ENCODE measurements around the gene KCNH6. TPM values are rescaled to one million over a fixed set of nuclear protein-coding genes. Genes with fewer than 3 reads are reported as not detected.

The KCNH6 gene
- total and polyA plus RNA-seq, 8 donors: 0.41 to 1.5 (median 0.84) TPM

- DNase-seq (peak in 1 of 4 donors; percentile 40), ATAC-seq (peak; percentile 12)
- no peaks in the 10 kb centered on the region for H3K36me3 ChIP-seq
- H3K9me3 ChIP-seq: no peaks in the 10 kb centered on the region
- intact Hi-C loops (cut with DNase I): no loop called here
- H3K4me3 ChIP-seq: no peak overlapping the region
- no peaks in the 10 kb centered on the region for H3K27me3 ChIP-seq
- H3K27ac ChIP-seq: no peak overlapping the region
- TF ChIP-seq, protein P1, sequence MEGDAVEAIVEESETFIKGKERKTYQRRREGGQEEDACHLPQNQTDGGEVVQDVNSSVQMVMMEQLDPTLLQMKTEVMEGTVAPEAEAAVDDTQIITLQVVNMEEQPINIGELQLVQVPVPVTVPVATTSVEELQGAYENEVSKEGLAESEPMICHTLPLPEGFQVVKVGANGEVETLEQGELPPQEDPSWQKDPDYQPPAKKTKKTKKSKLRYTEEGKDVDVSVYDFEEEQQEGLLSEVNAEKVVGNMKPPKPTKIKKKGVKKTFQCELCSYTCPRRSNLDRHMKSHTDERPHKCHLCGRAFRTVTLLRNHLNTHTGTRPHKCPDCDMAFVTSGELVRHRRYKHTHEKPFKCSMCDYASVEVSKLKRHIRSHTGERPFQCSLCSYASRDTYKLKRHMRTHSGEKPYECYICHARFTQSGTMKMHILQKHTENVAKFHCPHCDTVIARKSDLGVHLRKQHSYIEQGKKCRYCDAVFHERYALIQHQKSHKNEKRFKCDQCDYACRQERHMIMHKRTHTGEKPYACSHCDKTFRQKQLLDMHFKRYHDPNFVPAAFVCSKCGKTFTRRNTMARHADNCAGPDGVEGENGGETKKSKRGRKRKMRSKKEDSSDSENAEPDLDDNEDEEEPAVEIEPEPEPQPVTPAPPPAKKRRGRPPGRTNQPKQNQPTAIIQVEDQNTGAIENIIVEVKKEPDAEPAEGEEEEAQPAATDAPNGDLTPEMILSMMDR (IDR thresholded peaks at IDR 0.05): no peak
- H3K4me1 ChIP-seq: peaks cover 0 to 9% of the 10 kb centered on the region in 2 donors
Observed at GRCh38 chr17:63500543-63501390, 22.4 kb upstream of the KCNH6 start.

- peaks cover 0 to 4% of the 10 kb centered on the region in 2 donors for H3K4me1 ChIP-seq
- H3K27ac ChIP-seq: no peak overlapping the region
- ATAC-seq (no peak), DNase-seq (peak in 1 of 4 donors; percentile 50)
- no peaks in the 10 kb centered on the region for H3K9me3 ChIP-seq
- intact Hi-C loops (cut with DNase I): no loop called here
- H3K4me3 ChIP-seq: no peak overlapping the region
- no peaks in the 10 kb centered on the region for H3K27me3 ChIP-seq
- H3K36me3 ChIP-seq: no peaks in the 10 kb centered on the region
- TF ChIP-seq, protein P1 (IDR thresholded peaks at IDR 0.05): no peak
Observed at GRCh38 chr17:63503341-63503705, 19.8 kb upstream of the KCNH6 start.

GRCh38 chr17:63504261-63504660 is 18.9 kb upstream of the KCNH6 start:
- peaks cover 0 to under 1% of the 10 kb centered on the region in 2 donors for H3K4me1 ChIP-seq
- no peak overlapping the region for H3K4me3 ChIP-seq
- intact Hi-C loops (cut with DNase I): no loop called here
- H3K36me3 ChIP-seq: no peaks in the 10 kb centered on the region
- peak overlapping the region in 1 of 2 donors; percentile 44 for H3K27ac ChIP-seq
- ATAC-seq: peak; percentile 18
- TF ChIP-seq, protein P1 (IDR thresholded peaks at IDR 0.05): no peak
- H3K9me3 ChIP-seq: no peaks in the 10 kb centered on the region
- H3K27me3 ChIP-seq: no peaks in the 10 kb centered on the region
- no peak for DNase-seq

DNA sequence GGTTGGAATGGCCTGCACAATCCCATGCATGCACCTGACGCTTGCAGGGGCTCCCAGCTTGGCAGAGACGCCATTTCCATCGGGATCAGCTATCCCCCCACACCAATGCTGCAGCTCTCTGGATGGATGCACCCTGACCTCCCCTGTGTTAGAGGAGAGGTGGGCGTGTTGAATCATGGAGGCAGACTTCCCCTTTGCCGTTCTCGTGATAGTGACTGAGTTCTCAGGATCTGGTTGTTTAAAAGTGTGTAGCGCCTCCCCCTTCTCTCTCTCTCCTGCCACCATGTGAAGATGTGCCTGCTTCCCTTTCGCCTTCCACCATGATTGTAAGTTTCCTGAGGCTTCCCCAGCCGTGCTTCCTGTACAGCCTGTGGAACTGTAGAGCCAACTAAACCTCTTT is 17.8 kb upstream of the KCNH6 start:
- no peaks in the 10 kb centered on the region for H3K27me3 ChIP-seq
- intact Hi-C loops (cut with DNase I): no loop called here
- DNase-seq: no peak
- H3K36me3 ChIP-seq: no peaks in the 10 kb centered on the region
- no peak for ATAC-seq
- no peak overlapping the region for H3K27ac ChIP-seq
- no peak overlapping the region for H3K4me3 ChIP-seq
- TF ChIP-seq, protein P1 (IDR thresholded peaks at IDR 0.05): no peak
- no peaks in the 10 kb centered on the region for H3K9me3 ChIP-seq
- H3K4me1 ChIP-seq: no peaks in the 10 kb centered on the region

DNA sequence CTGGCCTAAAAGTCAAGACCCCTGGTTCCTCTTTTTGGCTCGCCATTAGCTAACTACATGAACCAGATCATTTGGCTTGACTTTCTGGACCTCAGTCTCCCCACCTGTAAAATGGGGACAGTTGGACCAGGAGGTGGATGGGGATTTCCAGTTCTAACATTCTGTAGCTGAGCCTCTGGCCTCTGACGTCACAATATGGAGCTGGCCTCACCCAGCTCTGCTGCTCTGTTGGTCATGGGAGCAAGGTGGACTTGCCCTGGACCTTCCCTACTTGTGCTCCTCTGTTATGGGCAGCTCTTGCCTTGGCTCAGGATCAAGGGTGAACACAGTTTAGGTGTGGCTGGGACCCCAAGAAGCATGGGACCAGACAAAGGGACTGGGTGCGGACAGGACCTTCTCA is 16.5 kb upstream of the KCNH6 start:
- no peaks in the 10 kb centered on the region for H3K4me1 ChIP-seq
- H3K4me3 ChIP-seq: no peak overlapping the region
- ATAC-seq (no peak), DNase-seq (no peak)
- H3K27me3 ChIP-seq: no peaks in the 10 kb centered on the region
- TF ChIP-seq, protein P1 (IDR thresholded peaks at IDR 0.05): no peak
- no peak overlapping the region for H3K27ac ChIP-seq
- H3K36me3 ChIP-seq: no peaks in the 10 kb centered on the region
- no peaks in the 10 kb centered on the region for H3K9me3 ChIP-seq
- intact Hi-C loops (cut with DNase I): no loop called here

All from left lung (tissue), 10 donors.